HG02885 (cell line): Measurements from ENCODE around the gene ARID5A.
A peak's percentile ranks its signal among the peaks of the same experiment; 100 is the strongest.

ENCODE experiments used
- ATAC-seq: cut with Tn5 transposase; IDR thresholded peaks from one replicate; pipeline ENCODE4 v1.9.1; 2021; ENCODE audit warnings: mild to moderate bottlenecking; ENCODE audit not compliant: unreplicated experiment, poor library complexity

The ARID5A gene

DNA sequence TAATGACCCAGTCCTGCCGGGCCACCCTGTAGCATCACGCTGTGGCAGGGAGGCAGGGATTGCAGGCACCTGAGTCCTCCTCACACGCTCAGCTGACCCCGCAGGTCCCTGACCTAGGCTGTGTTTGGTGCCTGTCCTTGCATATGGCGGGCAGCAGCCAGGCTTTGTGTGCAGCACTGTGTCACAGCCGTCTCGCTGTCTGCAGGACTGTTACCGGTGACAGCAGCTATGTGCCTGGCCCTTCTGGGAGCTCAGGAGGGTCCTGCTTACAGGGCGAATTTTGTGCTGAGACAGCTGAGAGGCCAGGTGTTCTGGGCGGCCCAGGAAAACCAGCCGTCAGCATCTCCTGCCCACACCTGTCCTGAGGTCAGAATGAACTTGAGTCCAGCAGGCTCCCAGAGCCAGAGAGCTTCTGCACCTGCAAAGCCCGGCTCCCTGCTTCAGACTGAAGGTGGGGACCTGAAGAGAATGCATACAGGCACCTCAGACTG is 10.4 kb upstream of the ARID5A start:
- no peak for ATAC-seq

DNA sequence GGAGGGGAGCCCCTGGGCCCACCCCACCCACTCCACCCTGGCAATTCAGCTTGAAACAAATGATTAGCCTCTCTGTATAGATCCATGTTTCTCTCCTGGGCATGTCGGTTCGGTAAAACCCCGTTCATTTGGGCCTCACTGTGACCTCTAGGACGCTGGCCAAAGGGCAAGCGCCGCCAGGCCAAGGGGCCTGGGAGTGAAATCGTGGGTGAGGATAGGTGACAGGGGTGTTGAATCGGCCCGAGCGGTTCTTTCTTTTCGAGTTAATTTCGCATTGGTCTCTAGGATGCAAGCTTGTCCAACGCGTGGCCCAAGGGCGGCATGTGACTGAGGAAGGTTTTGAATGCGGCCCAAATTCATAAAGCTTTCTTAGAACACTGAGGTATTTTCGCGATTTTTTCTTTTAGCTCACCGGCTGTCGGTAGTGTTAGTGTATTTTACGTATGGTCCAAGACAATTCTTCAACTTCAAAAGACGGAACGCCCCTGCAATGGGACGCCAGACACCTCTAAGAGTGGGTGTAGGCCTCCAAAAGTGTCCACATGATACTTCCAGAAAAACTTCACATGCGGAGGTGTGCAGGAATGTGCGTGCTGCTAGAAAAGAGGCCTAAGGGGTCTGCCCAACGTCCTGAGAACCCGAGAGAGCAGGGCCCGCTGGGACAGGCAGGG is 9.8 kb upstream of the ARID5A start:
- no peak for ATAC-seq

DNA sequence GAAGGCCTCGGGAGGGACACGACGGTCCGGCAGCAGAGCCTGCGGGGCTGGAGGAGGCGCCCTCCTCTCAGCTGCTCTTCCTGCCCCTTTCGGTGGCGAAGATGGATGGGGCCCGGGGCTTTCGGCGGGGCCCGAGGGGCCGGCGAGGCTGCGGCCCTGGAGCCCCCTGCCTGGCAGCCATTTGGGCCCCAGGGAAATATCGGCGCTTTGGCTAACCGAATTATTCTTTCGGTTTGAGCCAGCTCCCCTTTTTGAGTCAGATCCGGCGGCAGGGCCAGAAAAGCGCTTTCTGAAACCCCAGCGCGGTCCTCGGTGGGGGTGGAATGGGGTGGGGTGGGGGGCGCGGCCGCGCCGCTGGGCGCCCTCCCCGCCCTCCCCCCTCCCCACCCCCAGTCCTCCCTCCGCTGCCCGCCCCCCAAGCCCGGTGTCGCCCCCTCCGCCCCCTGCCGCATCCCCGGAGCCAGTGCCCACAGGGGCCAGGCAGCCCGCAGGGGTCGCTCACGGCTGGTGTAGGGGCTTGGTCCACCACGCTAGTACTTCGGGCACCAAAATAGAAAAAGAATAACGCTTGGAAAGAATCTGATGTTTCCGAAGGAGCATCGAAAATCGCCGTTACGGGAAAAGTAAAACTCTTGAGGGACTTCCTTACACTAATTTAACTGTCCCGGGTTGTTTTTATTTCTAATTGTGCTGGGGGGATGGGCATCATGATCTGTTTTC is 9.1 kb upstream of the ARID5A start:
- ATAC-seq = peak; percentile 45

DNA sequence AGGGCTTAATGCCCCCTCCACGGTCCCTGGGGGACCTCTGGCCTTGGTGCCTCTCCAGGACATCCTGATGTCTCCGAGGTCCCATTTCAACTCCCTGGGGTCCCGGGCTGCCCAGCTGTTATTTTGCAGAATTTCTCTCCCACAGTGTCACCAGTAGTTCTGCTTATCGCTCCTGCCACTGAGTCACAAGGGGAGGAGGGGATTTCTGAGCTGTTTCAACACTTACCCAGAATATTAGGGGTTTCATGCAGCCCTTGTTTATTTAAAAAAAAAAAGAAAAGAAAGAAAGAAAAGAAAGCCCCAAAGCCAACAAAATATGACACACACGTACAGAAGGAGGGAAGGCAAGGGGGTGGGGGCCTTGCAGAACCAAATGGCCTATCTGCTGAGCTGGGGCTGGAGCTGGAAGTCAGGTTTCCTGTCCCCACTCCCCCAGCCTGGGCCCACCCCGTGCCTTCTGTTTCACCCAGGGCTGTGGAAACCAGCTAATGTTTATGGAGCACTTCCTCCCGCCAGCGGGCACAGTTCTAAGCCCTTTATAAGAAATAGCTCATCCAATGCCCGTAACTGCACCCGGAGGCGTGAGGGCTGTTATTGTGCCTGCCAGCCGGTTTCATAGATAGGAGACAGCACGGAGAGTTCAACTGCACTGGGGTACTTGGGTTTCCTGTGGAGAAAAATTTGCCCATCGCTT is 8.4 kb upstream of the ARID5A start:
- no peak for ATAC-seq

- no peak for ATAC-seq
These were observed 7.7 kb upstream of the ARID5A start for GRCh38 chr2:96528700-96529375.

GRCh38 chr2:96529376-96530143 is 7.0 kb upstream of the ARID5A start:
- no peak for ATAC-seq

DNA sequence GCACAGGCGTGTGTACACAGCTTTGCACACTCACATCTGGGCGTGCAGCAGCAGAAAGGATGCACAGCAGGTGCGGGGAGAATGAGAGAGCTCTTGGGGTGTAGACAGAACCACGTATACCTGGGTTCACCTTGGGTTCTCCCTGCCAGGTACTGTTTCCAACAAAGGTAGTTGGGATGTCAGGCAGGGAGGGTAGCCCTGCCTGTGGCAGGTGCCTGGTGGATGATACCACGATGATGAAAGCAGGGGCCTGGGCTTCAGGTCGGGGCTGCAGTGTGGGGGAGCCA is 6.5 kb upstream of the ARID5A start:
- ATAC-seq = no peak

DNA sequence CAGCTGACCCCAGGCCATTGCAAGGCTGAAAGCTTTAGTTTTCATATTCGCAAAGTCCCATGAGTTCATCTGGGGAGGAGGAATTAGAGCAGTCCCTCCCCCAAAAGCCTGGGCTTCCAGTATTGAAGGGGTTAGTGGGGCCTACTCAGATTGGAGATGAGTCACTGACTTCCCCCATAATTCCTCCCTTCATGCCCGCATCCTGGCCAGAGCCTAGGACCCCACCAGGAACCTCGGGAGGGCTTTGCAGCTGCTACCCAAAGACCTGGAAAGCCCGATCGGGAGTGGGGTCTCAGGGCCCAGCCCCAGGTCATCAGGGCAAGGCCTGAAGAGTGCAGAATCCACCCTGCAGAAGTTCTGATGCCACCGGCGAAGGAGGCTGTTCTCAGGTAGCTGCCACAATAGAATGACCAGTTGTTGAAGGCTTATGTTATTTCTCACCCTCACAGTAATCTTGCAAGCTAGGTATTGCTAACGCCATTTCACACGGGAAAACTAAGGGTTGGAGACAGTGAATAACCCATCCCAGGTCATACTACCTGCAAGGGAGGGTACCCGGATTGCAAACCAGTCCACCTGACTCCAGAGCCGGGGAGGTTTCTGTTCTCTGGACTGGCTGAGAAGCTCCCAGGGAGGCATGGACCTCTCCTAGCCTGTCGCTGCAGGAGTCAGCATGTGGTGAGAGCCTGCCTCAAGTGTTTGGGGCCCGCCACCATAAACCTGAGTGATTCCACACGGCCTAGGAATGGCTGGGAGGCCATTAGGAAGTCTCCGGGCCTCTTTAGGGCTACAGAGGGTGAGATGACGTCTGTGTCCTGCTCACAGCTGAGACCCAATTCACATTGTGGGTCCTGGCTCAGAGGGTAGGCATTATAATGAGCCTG is 5.8 kb upstream of the ARID5A start:
- ATAC-seq = no peak

- ATAC-seq = no peak
These were observed 5.2 kb upstream of the ARID5A start for GRCh38 chr2:96531366-96531765.

- peak; percentile 32 for ATAC-seq
These were observed 4.6 kb upstream of the ARID5A start for GRCh38 chr2:96531872-96532505.

GRCh38 chr2:96532641-96533291 is 3.8 kb upstream of the ARID5A start:
- ATAC-seq = no peak

DNA sequence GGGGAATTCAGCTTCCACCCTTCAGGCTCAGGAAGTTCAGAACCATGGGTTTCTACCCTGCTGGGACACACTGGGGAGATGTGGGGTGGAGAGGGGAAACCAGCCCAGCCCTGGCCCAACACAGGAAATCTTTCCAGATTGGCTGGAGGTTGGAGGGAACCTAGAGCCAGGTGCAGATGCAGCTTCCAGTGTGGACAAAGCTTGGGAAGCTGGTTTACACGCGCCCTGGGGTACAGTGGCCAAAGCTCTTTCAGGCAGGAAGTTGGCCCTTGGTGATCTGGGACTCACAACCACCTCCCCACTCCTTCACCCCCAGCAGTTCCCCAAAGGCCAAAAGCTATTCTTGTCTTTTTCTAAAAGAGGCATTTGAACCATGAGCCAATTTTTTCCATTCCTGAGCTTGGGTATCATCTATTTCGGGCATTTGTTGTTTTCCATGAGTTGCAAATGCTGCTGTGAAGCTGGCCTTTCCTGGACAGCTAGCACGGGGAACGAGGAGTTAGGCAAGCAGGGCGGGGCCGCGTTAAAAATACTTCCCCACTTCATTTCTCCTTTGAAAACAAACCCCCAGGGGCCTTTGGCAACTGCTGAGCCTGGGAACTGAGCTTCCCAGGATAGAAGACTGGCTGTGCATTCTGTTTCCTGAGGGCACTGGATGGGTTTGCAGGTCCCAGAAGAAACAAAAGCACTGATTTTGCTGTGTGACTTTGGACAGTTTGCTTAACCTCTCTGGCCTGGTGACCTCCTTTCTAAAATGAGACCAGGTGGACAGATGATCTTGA is 3.1 kb upstream of the ARID5A start:
- ATAC-seq = no peak

DNA sequence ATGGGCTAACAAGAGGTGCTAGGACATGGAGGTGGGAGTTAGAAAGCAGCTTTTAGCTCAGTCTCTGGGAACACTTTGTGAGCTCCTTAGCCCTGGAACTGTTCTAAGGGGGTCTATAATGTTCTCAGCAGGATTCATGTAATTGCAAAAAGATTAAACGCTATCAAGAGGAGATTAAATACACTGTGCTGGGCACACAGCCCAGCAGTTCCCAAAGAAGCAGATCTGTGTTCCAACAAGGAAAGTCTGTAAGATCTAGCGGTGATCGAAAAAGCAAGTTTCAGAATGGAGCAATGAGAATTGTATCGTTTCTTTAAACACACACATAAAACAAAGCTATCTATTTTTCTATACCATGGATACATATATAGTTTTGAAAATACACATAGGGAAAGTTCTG is 2.4 kb upstream of the ARID5A start:
- ATAC-seq = no peak

- no peak for ATAC-seq
These were observed 1.8 kb upstream of the ARID5A start for GRCh38 chr2:96534701-96535181.

- no peak for ATAC-seq
These were observed 1.2 kb upstream of the ARID5A start for GRCh38 chr2:96535331-96535730.

- ATAC-seq = peak; percentile 55
These were observed 648 bp downstream of the ARID5A start for GRCh38 chr2:96537066-96537733.
